Glutamatergic neuron (in vitro differentiated cells): ENCODE measurements around the gene TNN. TPM values are rescaled to one million over a fixed set of nuclear protein-coding genes. Genes with fewer than 3 reads are reported as not detected.

ENCODE experiments used
- DNase-seq: peaks from one replicate; pipeline ENCODE4 v3.0.0; 2022
- H3K27ac Mint-ChIP-seq: one replicate; pipeline ENCODE4 v1.8.0; 2020; ENCODE audit warnings: mild to moderate bottlenecking, mixed read lengths, inconsistent platforms; ENCODE audit not compliant: unreplicated experiment
- H3K27me3 Mint-ChIP-seq: one replicate; pipeline ENCODE4 v1.8.0; 2020; ENCODE audit warnings: mild to moderate bottlenecking, moderate library complexity, mixed read lengths, inconsistent platforms; ENCODE audit not compliant: unreplicated experiment
- H3K36me3 Mint-ChIP-seq: one replicate; pipeline ENCODE4 v1.8.0; 2020; ENCODE audit warnings: mild to moderate bottlenecking, mixed read lengths, inconsistent platforms; ENCODE audit not compliant: unreplicated experiment
- H3K4me1 Mint-ChIP-seq: one replicate; pipeline ENCODE4 v1.8.0; 2020; ENCODE audit warnings: mild to moderate bottlenecking, low read depth, mixed read lengths, inconsistent platforms; ENCODE audit not compliant: unreplicated experiment
- H3K4me3 Mint-ChIP-seq: one replicate; pipeline ENCODE4 v1.8.0; 2020; ENCODE audit warnings: mild to moderate bottlenecking, mixed read lengths, inconsistent platforms; ENCODE audit not compliant: unreplicated experiment
- H3K9me3 Mint-ChIP-seq: one replicate; pipeline ENCODE4 v1.8.0; 2020; ENCODE audit warnings: mild to moderate bottlenecking, moderate library complexity, mixed read lengths, inconsistent platforms; ENCODE audit not compliant: unreplicated experiment
- total RNA-seq: library from RNA; stranded (reverse); fragmentation: NEBNext Ultra II Directional; extraction: Animal tissue kit (Norgen Biotek cat#: 25700); gene quantifications from one replicate; pipeline ENCODE4 v1.2.1, GENCODE V29; 2021; ENCODE audit not compliant: unreplicated experiment
- TF ChIP-seq, protein P1 (sequence below): fragments of 200-600 bp; sonication (generic); IDR thresholded peaks from one replicate; pipeline ENCODE4 v1.5.0; 2021; ENCODE audit not compliant: partially characterized antibody, unreplicated experiment

TNN gene
- total RNA-seq, 1 donor from 2014 or later: not detected

DNA sequence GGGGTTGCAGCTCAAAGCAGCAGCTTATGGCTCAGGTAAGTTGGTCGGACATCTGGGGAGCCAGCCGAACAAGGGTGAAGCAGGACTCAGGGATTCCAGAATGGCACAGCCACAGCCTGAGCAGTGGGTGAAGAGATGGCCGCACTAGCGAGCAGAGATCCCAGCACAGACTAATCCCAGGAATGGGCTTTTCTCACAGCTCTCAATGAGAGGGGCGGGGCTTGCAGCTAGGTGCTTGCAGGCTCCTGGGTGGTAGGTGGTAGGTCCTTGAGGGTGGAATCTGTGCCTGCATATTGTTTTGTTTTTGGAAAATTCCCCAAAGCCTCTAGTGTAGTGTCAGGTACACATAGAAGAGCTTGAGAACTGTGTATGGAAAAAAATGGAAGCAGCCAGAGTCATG lies 116.0 kb downstream of the TNN start:
- H3K27me3 Mint-ChIP-seq: no peaks in the 10 kb centered on the region
- H3K27ac Mint-ChIP-seq: no peak overlapping the region
- TF ChIP-seq, protein P1, sequence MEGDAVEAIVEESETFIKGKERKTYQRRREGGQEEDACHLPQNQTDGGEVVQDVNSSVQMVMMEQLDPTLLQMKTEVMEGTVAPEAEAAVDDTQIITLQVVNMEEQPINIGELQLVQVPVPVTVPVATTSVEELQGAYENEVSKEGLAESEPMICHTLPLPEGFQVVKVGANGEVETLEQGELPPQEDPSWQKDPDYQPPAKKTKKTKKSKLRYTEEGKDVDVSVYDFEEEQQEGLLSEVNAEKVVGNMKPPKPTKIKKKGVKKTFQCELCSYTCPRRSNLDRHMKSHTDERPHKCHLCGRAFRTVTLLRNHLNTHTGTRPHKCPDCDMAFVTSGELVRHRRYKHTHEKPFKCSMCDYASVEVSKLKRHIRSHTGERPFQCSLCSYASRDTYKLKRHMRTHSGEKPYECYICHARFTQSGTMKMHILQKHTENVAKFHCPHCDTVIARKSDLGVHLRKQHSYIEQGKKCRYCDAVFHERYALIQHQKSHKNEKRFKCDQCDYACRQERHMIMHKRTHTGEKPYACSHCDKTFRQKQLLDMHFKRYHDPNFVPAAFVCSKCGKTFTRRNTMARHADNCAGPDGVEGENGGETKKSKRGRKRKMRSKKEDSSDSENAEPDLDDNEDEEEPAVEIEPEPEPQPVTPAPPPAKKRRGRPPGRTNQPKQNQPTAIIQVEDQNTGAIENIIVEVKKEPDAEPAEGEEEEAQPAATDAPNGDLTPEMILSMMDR: no peak
- no peak overlapping the region for H3K4me3 Mint-ChIP-seq
- DNase-seq: no peak
- peaks cover 2% of the 10 kb centered on the region for H3K9me3 Mint-ChIP-seq
- H3K36me3 Mint-ChIP-seq: no peaks in the 10 kb centered on the region
- no peaks in the 10 kb centered on the region for H3K4me1 Mint-ChIP-seq

DNA sequence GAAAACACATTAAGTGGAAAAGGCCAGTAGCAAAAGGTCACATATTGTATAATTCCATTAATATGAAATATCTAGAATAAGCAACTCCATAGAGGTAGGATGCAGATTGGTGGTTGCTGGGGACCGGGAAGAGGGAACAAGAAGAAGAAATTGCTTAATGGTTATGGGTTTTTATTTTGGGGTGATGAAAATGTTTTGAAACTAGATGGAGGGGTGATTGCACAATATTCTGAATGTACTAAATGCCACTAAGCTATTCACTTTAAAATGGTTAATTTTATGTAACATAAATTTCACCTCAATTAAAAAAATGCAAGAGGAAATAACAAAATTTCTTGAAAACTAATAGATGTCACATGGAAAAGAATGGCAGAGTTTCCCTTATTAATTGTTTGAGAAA lies 118.3 kb downstream of the TNN start:
- no peak overlapping the region for H3K4me3 Mint-ChIP-seq
- no peak overlapping the region for H3K27ac Mint-ChIP-seq
- no peaks in the 10 kb centered on the region for H3K27me3 Mint-ChIP-seq
- TF ChIP-seq, protein P1: no peak
- no peaks in the 10 kb centered on the region for H3K36me3 Mint-ChIP-seq
- peaks cover 2% of the 10 kb centered on the region for H3K9me3 Mint-ChIP-seq
- H3K4me1 Mint-ChIP-seq: no peaks in the 10 kb centered on the region
- DNase-seq: no peak

DNA sequence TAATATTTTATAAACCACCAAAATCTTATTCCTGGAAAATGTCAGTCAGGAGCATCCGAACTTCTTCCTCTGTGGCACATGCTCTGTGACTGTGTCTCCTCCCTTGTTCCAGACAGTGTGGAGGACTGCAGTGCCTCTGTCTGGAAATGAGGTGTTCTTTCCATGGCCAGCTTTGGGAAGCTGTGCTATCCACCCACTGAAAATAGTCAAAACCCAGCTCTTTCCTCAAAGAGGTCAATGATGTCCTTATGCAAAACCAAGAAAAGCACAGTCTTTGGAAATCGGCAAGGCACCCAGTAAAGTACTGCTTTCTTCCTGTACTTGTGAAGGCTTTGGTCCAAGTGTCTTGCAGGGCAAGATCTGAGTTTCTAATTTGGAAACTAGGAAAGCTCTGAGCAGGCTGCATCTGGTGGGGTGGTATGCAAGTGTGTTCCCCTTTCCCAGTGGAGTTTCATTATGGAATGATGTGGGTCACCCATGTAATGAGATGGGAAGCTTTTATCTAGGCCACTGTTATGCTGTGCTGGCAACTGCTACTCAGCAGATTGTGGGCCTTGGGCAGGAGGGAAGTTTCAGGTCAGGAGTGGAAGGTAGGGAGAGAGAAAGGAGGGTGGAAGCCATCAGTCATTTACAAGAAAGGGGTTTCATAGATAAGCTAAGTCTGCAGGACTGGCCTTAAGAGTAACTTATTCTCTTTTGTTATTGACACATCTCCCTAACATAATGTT lies 119.0 kb downstream of the TNN start:
- no peak for DNase-seq
- Mint-ChIP-seq H3K27me3 (no peaks in the 10 kb centered on the region), H3K4me1 (no peaks in the 10 kb centered on the region), H3K4me3 (no peak overlapping the region), H3K27ac (no peak overlapping the region), H3K9me3 (no peaks in the 10 kb centered on the region), H3K36me3 (no peaks in the 10 kb centered on the region)
- TF ChIP-seq, protein P1: no peak

DNA sequence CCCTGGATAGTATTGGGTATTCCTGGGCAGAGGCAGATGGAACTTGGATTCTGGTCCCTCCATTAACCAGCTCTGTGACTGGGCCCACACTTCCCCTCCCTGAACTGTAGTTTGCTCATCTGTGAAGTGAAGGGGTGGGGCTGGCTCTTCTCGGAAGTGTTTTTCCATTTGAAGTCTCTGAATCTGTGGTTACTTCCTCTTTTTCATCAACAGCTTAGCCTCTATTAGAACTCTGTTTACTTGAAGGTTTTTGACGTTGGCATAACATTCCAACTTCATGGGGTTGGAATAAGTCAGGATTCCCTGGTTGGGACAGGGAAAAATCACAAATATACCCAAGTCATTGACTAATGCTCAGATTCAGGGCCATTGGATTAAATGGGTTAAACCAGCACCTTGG lies 121.3 kb downstream of the TNN start:
- peaks cover 3% of the 10 kb centered on the region for H3K27me3 Mint-ChIP-seq
- no peaks in the 10 kb centered on the region for H3K36me3 Mint-ChIP-seq
- H3K9me3 Mint-ChIP-seq: no peaks in the 10 kb centered on the region
- H3K4me1 Mint-ChIP-seq: peaks cover 3% of the 10 kb centered on the region
- TF ChIP-seq, protein P1: no peak
- no peak overlapping the region for H3K27ac Mint-ChIP-seq
- no peak overlapping the region for H3K4me3 Mint-ChIP-seq
- no peak for DNase-seq

DNA sequence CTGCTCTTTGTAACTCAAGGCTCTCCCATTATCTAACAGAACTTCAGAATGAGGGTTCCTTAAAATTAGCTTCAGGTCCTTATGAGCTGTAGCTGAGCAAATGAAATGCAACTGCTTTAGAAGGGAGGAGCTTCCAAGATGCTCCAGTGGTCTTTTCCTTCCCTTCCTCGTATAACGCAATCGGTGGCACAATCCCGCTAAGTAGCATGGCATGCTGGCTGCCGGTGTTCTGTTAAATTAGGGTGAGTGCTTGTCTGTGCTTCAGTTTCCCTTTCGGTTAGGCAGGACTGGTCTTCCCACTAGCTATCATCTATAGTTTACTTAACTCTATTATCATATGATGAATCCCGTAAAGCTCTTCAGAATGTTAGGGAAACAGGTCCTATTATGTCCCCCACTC lies 124.0 kb downstream of the TNN start:
- Mint-ChIP-seq H3K9me3 (no peaks in the 10 kb centered on the region), H3K27ac (no peak overlapping the region), H3K36me3 (no peaks in the 10 kb centered on the region), H3K4me3 (no peak overlapping the region), H3K4me1 (peaks cover 3% of the 10 kb centered on the region), H3K27me3 (peaks cover 6% of the 10 kb centered on the region)
- no peak for DNase-seq
- TF ChIP-seq, protein P1: no peak
